Esophagus squamous epithelium (tissue), 5 donors: Measurements from ENCODE around the gene KCTD12. TPM values are rescaled to one million over a fixed set of nuclear protein-coding genes. Genes with fewer than 3 reads are reported as not detected.
A peak's percentile ranks its signal among the peaks of the same experiment; 100 is the strongest.

Experiments used
- DNase-seq: peaks from one replicate; lab custom pipeline; 2025; lab: John Stamatoyannopoulos, UW
- H3K27ac ChIP-seq, 4 donors: fragments of 200-600 bp; sonication (generic); one replicate each; pipeline ENCODE4 v1.5.1; 2016 to 2019; ENCODE audit warnings: mild to moderate bottlenecking in 1 of 4
- H3K27me3 ChIP-seq, 4 donors: fragments of 200-600 bp; sonication (generic); 1 replicate in 3 of 4; 2 replicates in 1 of 4; pipeline versions ENCODE4 v1.5.1 to v1.6.0; 2017 to 2021; ENCODE audit warnings: antibody characterized with exemption in 1 of 4
- H3K36me3 ChIP-seq, 3 donors: fragments of 200-600 bp; sonication (generic); one replicate each; pipeline ENCODE4 v1.5.1; 2016 to 2019
- H3K4me1 ChIP-seq, 3 donors: fragments of 200-600 bp; sonication (generic); one replicate each; pipeline ENCODE4 v1.5.1; 2017 to 2019
- H3K4me3 ChIP-seq, 4 donors: fragments of 200-600 bp; sonication (generic); 1 replicate in 3 of 4; 2 replicates in 1 of 4; pipeline ENCODE4 v1.5.1; 2016 to 2019; ENCODE audit warnings: mild to moderate bottlenecking in 2 of 4, moderate library complexity in 1 of 4
- H3K9me3 ChIP-seq, 3 donors: fragments of 200-600 bp; sonication (generic); one replicate each; pipeline ENCODE4 v1.5.1; 2016 to 2019
- CTCF ChIP-seq, 6 experiments: fragments of 450-650 bp in 4 of 6; fragments of 200-600 bp in 2 of 6; sonication (generic) in 2 of 6; IDR thresholded peaks; one replicate each; pipeline ENCODE4 v1.5.1; 2016 to 2019; ENCODE audit warnings: antibody characterized with exemption in 6 of 6, mild to moderate bottlenecking in 4 of 6, moderate library complexity in 4 of 6
- POLR2A ChIP-seq, 4 donors: fragments of 450-650 bp; IDR thresholded peaks; one replicate each; pipeline ENCODE4 v1.6.1; 2017; ENCODE audit warnings: antibody characterized with exemption in 4 of 4, mild to moderate bottlenecking in 4 of 4, moderate library complexity in 3 of 4
- WGBS, 2 donors: methylation state at CpG; one replicate each; pipeline ENCODE4 v1.1.5; 2018; 5-methylcytosine and 5-hydroxymethylcytosine counted together
- intact Hi-C: fragments of 100-400 bp; cut with DNase I; formaldehyde crosslinking; loops from one replicate; pipeline ENCODE4 v1.15.0; 2022
- total RNA-seq, 4 donors: library from RNA; depleted of rRNA; stranded (reverse); fragments of >200 nt; gene quantifications; one replicate each; pipeline ENCODE4 v1.1.0, GENCODE V29; 2016
- donor health status: DM: yes; HTN: yes; CAD: no.

KCTD12 gene
- total RNA-seq, 4 donors from 2014 or later: 6.2 to 63.3 (median 23.1) TPM

- no peak for DNase-seq
- H3K27ac ChIP-seq: peak overlapping the region; percentile 84 to 93 (median 88)
- TF ChIP-seq CTCF (IDR thresholded peaks at IDR 0.05): no peak
- no peak for TF ChIP-seq POLR2A (IDR thresholded peaks at IDR 0.05)
- H3K36me3 ChIP-seq: no peaks in the 10 kb centered on the region
- no peaks in the 10 kb centered on the region for H3K9me3 ChIP-seq
- H3K27me3 ChIP-seq: peaks cover 0 to 10% (median 0%) of the 10 kb centered on the region in 4 donors
- peaks cover 4 to 46% (median 8%) of the 10 kb centered on the region in 3 donors for H3K4me1 ChIP-seq
- WGBS, 2 donors: 24 to 33% methylated on average over 18 to 20 of the region's 20 CpGs
- intact Hi-C loops: no loop called here
- H3K4me3 ChIP-seq: peak overlapping the region; percentile 58 to 79 (median 72)
Measured at GRCh38 chr13:76887076-76887563, 915 bp upstream of the KCTD12 start.

- intact Hi-C loops: no loop called here
- H3K4me3 ChIP-seq: peak overlapping the region; percentile 58 to 79 (median 72)
Measured at GRCh38 chr13:76886005-76886291, 257 bp downstream of the KCTD12 start.

GRCh38 chr13:76885203-76886004, 801 bp downstream of the KCTD12 start:
- Histone ChIP-seq H3K4me1 (peaks cover 4 to 49% (median 8%) of the 10 kb centered on the region in 3 donors), H3K4me3 (peak overlapping the region; percentile 58 to 79 (median 72)), H3K27me3 (peaks cover 0 to 8% (median 0%) of the 10 kb centered on the region in 4 donors), H3K27ac (peak overlapping the region; percentile 84 to 93 (median 88)), H3K36me3 (no peaks in the 10 kb centered on the region), H3K9me3 (no peaks in the 10 kb centered on the region)
- no peak for TF ChIP-seq POLR2A (IDR thresholded peaks at IDR 0.05)
- TF ChIP-seq CTCF (IDR thresholded peaks at IDR 0.05): peak in 3 of 6 experiments; percentile 23 to 37 (median 26)
- intact Hi-C loops: no loop called here
- 0 to 2% methylated on average over 16 to 24 of the region's 94 CpGs for whole genome bisulfite sequencing, 2 donors
- peak; percentile 21 for DNase-seq

More at GRCh38 chr13:76886005-76886291, 257 bp downstream of the KCTD12 start:
- TF ChIP-seq POLR2A (IDR thresholded peaks at IDR 0.05) (no peak), CTCF (IDR thresholded peaks at IDR 0.05) (no peak)
- DNase-seq: no peak
- H3K4me1 ChIP-seq: peaks cover 4 to 49% (median 8%) of the 10 kb centered on the region in 3 donors
- no CpG with 5 or more reads among the region's 37 CpGs for WGBS, 2 donors
- peak overlapping the region; percentile 84 to 93 (median 88) for H3K27ac ChIP-seq
- no peaks in the 10 kb centered on the region for H3K9me3 ChIP-seq
- H3K36me3 ChIP-seq: no peaks in the 10 kb centered on the region
- H3K27me3 ChIP-seq: peaks cover 0 to 8% (median 0%) of the 10 kb centered on the region in 4 donors

GRCh38 chr13:76884907-76885202, 1.4 kb downstream of the KCTD12 start:
- Histone ChIP-seq H3K9me3 (no peaks in the 10 kb centered on the region), H3K4me3 (peak overlapping the region; percentile 58 to 79 (median 72)), H3K36me3 (no peaks in the 10 kb centered on the region), H3K27ac (peak overlapping the region; percentile 84 to 93 (median 88)), H3K4me1 (peaks cover 7 to 51% (median 8%) of the 10 kb centered on the region in 3 donors), H3K27me3 (peaks cover 0 to 8% (median 0%) of the 10 kb centered on the region in 4 donors)
- intact Hi-C loops: no loop called here
- TF ChIP-seq CTCF (IDR thresholded peaks at IDR 0.05) (no peak), POLR2A (IDR thresholded peaks at IDR 0.05) (no peak)
- 4 to 9% methylated on average over 8 to 9 of the region's 9 CpGs for WGBS, 2 donors
- no peak for DNase-seq
